ENCODE results near the gene DNAI1.
"Not testable (repeated sequence)": the region's sequence is repeated elsewhere in the genome, so short reads cannot be mapped to it uniquely, and the experiment has no call there.

The DNAI1 gene

GRCh38 chr9:34451135-34451534 lies 7.5 kb upstream of the DNAI1 start:
- no peak for DNase-seq (ENCODE audit: low read depth, low spot score)

GRCh38 chr9:34451545-34451944 lies 7.1 kb upstream of the DNAI1 start:
- no peak for DNase-seq (ENCODE audit: low read depth, low spot score)

- DNase-seq (ENCODE audit: low read depth, low spot score), result no peak
Observed at GRCh38 chr9:34452568-34452967, 6.0 kb upstream of the DNAI1 start.

- DNase-seq (ENCODE audit: low read depth, low spot score), result no peak
Observed at GRCh38 chr9:34454571-34455065, 4.0 kb upstream of the DNAI1 start.

- no peak for DNase-seq (ENCODE audit: low read depth, low spot score)
Observed at GRCh38 chr9:34456151-34456550, 2.5 kb upstream of the DNAI1 start.

- DNase-seq (ENCODE audit: low read depth, low spot score), result no peak
Observed at GRCh38 chr9:34456746-34457145, 1.9 kb upstream of the DNAI1 start.

GRCh38 chr9:34457266-34458012 lies 1.2 kb upstream of the DNAI1 start:
- no peak for DNase-seq (ENCODE audit: low read depth, low spot score)

GRCh38 chr9:34458959-34459340 lies 345 bp downstream of the DNAI1 start:
- no peak for DNase-seq (ENCODE audit: low read depth, low spot score)

GRCh38 chr9:34459356-34459755 lies 751 bp downstream of the DNAI1 start:
- DNase-seq (ENCODE audit: low read depth, low spot score), result no peak

- no peak for DNase-seq (ENCODE audit: low read depth, low spot score)
Observed at GRCh38 chr9:34459941-34460340, 1.3 kb downstream of the DNAI1 start.

GRCh38 chr9:34463098-34463900 lies 4.7 kb downstream of the DNAI1 start:
- DNase-seq (ENCODE audit: low read depth, low spot score), result no peak

GRCh38 chr9:34463901-34464232 lies 5.3 kb downstream of the DNAI1 start:
- DNase-seq (ENCODE audit: low read depth, low spot score), result no peak

- DNase-seq (ENCODE audit: low read depth, low spot score), result no peak
Observed at GRCh38 chr9:34464571-34464970, 6.0 kb downstream of the DNAI1 start.

- no peak for DNase-seq (ENCODE audit: low read depth, low spot score)
Observed at GRCh38 chr9:34465468-34465867, 6.9 kb downstream of the DNAI1 start.

- no peak for DNase-seq (ENCODE audit: low read depth, low spot score)
Observed at GRCh38 chr9:34475097-34475496, 16.5 kb downstream of the DNAI1 start.

- DNase-seq (ENCODE audit: low read depth, low spot score), result no peak
Observed at GRCh38 chr9:34477541-34477940, 18.9 kb downstream of the DNAI1 start.

GRCh38 chr9:34479431-34479866 lies 20.8 kb downstream of the DNAI1 start:
- DNase-seq (ENCODE audit: low read depth, low spot score), result no peak

GRCh38 chr9:34481620-34482019 lies 23.0 kb downstream of the DNAI1 start:
- DNase-seq (ENCODE audit: low read depth, low spot score), result not testable (repeated sequence)

- DNase-seq (ENCODE audit: low read depth, low spot score), result not testable (repeated sequence)
Observed at GRCh38 chr9:34482746-34483145, 24.1 kb downstream of the DNAI1 start.

- DNase-seq (ENCODE audit: low read depth, low spot score), result no peak
Observed at GRCh38 chr9:34484678-34485077, 26.1 kb downstream of the DNAI1 start.

GRCh38 chr9:34485822-34486221 lies 27.2 kb downstream of the DNAI1 start:
- no peak for DNase-seq (ENCODE audit: low read depth, low spot score)

GRCh38 chr9:34486572-34486971 lies 28.0 kb downstream of the DNAI1 start:
- DNase-seq (ENCODE audit: low read depth, low spot score), result no peak

GRCh38 chr9:34490360-34490759 lies 31.8 kb downstream of the DNAI1 start:
- no peak for DNase-seq (ENCODE audit: low read depth, low spot score)
